Measurements from ENCODE around the gene UGT1A8. TPM values are rescaled to one million over a fixed set of nuclear protein-coding genes. Genes with fewer than 3 reads are reported as not detected.

Gene UGT1A8
- total and polyA plus RNA-seq, 9 donors: not detected

DNA sequence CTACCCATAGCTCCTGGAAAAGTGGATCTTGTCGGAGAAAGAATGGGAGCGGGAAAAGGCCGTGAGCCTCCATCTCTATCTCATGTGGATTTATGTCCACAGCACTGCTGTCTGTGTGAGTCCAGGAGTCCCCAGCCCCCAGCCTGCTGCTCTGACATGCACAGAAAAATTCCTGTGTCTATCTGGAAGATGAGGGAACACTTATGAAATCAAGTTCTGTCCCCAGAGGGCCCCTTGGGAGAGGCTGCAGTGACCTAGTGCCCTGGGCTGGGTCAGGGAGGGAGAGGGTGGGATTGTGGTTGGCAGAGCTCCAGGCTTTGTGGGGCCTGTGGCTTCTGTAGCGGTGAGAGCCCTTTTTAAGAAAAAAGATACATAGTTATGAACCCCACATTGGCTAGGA lies 199.3 kb downstream of the UGT1A8 start:
- DNase-seq: peak in 1 of 5 donors; percentile 17
- Histone ChIP-seq H3K4me3 (no peak overlapping the region), H3K36me3 (no peaks in the 10 kb centered on the region), H3K9me3 (no peaks in the 10 kb centered on the region), H3K4me1 (ENCODE audit: insufficient read depth) (no peaks in the 10 kb centered on the region), H3K27ac (no peak overlapping the region), H3K27me3 (no peaks in the 10 kb centered on the region)
- WGBS, 3 donors: 69 to 74% (median 71%) methylated on average over 4 of the region's 4 CpGs
- TF ChIP-seq EP300 (IDR thresholded peaks at IDR 0.05): no peak
- TF ChIP-seq, protein P1, sequence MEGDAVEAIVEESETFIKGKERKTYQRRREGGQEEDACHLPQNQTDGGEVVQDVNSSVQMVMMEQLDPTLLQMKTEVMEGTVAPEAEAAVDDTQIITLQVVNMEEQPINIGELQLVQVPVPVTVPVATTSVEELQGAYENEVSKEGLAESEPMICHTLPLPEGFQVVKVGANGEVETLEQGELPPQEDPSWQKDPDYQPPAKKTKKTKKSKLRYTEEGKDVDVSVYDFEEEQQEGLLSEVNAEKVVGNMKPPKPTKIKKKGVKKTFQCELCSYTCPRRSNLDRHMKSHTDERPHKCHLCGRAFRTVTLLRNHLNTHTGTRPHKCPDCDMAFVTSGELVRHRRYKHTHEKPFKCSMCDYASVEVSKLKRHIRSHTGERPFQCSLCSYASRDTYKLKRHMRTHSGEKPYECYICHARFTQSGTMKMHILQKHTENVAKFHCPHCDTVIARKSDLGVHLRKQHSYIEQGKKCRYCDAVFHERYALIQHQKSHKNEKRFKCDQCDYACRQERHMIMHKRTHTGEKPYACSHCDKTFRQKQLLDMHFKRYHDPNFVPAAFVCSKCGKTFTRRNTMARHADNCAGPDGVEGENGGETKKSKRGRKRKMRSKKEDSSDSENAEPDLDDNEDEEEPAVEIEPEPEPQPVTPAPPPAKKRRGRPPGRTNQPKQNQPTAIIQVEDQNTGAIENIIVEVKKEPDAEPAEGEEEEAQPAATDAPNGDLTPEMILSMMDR (IDR thresholded peaks at IDR 0.05): no peak
- no peak for TF ChIP-seq POLR2A (IDR thresholded peaks at IDR 0.05)
- intact Hi-C loops (cut with DNase I): no loop called here

GRCh38 chr2:233817361-233817911 lies 200.0 kb downstream of the UGT1A8 start:
- no peaks in the 10 kb centered on the region for H3K27me3 ChIP-seq

DNA sequence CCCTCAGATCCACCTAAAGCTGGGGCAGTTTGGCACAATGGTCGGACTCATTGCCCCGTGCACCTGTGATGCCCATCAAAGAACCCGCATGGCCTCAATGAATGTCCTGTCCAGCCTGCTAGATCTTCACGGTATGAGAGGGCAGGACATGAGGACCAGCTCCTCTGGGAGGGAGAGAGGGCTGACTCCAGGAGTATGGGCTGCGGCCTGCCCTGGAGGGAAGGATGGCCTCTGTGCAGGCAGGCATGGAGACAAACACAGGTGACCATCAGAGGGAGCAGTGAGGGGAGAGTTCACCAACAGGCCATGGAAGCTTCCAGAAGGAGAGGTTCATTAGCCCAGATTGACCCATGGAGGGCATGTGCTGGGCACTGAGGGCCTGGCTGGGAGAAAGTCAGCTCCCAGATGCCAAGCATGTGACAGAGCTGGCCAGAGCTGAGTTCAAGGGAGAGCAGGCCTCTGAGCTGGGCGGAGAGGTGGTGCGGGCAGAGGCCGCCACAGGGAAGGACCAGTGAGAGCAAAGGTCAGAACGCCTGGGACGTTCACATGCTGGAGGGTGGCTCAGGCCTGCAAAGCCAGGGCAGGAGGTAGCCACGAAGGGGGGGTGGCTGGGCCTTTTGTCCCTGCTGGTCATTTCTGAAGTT lies 200.7 kb downstream of the UGT1A8 start:
- H3K4me3 ChIP-seq: no peak overlapping the region
- intact Hi-C loops (cut with DNase I): no loop called here
- DNase-seq: no peak
- TF ChIP-seq POLR2A (IDR thresholded peaks at IDR 0.05) (no peak), EP300 (IDR thresholded peaks at IDR 0.05) (no peak)
- TF ChIP-seq, protein P1 (IDR thresholded peaks at IDR 0.05): no peak
- H3K9me3 ChIP-seq: no peaks in the 10 kb centered on the region
- 88 to 93% (median 89%) methylated on average over 11 of the region's 11 CpGs for WGBS, 3 donors
- H3K4me1 ChIP-seq (ENCODE audit: insufficient read depth): no peaks in the 10 kb centered on the region
- H3K27ac ChIP-seq: no peak overlapping the region
- no peaks in the 10 kb centered on the region for H3K27me3 ChIP-seq
- no peaks in the 10 kb centered on the region for H3K36me3 ChIP-seq

More at GRCh38 chr2:233817361-233817911, 200.0 kb downstream of the UGT1A8 start:
- intact Hi-C loops (cut with DNase I): no loop called here
- Histone ChIP-seq H3K9me3 (no peaks in the 10 kb centered on the region), H3K4me3 (no peak overlapping the region), H3K27ac (no peak overlapping the region), H3K36me3 (no peaks in the 10 kb centered on the region), H3K4me1 (ENCODE audit: insufficient read depth) (no peaks in the 10 kb centered on the region)
- no peak for DNase-seq
- TF ChIP-seq EP300 (IDR thresholded peaks at IDR 0.05): no peak
- TF ChIP-seq POLR2A (IDR thresholded peaks at IDR 0.05): no peak
- TF ChIP-seq, protein P1 (IDR thresholded peaks at IDR 0.05): no peak
- WGBS, 3 donors: 75 to 91% (median 85%) methylated on average over 3 of the region's 3 CpGs

DNA sequence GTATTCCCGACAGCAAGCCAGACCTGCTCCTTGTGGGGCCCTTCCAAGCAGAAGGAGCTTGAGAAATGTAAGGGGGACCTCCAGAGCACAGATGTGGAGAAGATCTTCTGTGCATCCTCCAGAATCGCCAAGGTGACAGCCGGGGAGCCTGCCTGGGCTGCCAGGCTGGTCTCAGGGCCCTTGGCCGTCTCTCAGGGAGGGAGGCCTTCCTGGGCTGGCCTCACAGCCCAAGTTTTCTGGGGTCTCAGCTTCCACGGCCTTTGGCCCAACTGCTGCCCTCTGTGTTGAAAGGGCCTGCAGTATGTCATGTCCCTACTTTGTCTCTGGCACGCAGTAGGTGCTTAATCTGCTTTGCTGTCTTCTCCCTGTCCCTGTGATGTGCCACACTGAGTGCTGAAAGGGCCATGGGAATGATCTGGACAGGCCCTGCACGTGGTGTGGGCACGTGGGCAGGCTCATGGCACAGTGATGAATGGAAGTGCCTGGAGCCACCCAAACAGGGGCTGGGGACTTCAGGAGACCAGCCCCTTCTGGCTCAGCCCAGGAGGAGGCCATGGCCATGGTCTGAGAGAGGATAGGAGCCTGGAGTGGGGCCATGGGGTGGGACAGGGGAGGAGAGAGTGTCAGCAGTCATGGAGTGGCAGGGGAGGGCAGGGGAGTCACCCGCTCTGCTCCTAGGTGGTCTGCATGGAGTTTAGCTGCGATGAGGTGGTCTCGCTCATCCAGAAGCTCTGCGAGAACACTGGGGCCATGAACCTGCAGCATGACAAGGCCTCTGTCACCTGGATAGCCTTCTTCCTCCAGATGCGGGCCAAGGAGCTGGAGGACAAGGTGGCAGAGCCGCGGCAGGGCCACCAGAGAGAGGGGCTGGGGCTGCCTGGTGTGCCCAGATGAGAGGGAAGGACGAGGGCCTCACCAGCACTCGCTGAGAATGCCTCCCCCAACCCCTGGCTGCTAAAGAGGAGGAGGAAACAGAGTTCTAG lies 201.5 kb downstream of the UGT1A8 start:
- no peaks in the 10 kb centered on the region for H3K27me3 ChIP-seq
- no peaks in the 10 kb centered on the region for H3K9me3 ChIP-seq
- no peak for TF ChIP-seq EP300 (IDR thresholded peaks at IDR 0.05)
- TF ChIP-seq, protein P1 (IDR thresholded peaks at IDR 0.05): no peak
- 70 to 72% (median 71%) methylated on average over 17 of the region's 17 CpGs for WGBS, 3 donors
- intact Hi-C loops (cut with DNase I): no loop called here
- no peaks in the 10 kb centered on the region for H3K4me1 ChIP-seq (ENCODE audit: insufficient read depth)
- H3K4me3 ChIP-seq: no peak overlapping the region
- no peak for DNase-seq
- H3K36me3 ChIP-seq: no peaks in the 10 kb centered on the region
- no peak overlapping the region for H3K27ac ChIP-seq

Data from ovary (tissue), 9 donors.